ENCODE results near the gene SMAD4. TPM values are rescaled to one million over a fixed set of nuclear protein-coding genes. Genes with fewer than 3 reads are reported as not detected.

Gene SMAD4
- polyA plus RNA-seq, 3 donors = 21.0 to 34.0 (median 29.1) TPM

- Histone ChIP-seq H3K9ac (ENCODE audit: insufficient read depth, low read length, poor library complexity, severe bottlenecking) (no peak overlapping the region), H3K27ac (ENCODE audit: low read depth in 1 of 2, low read length in 2 of 2) (no peak overlapping the region), H3K4me3 (replicated peaks in 1 of 3; ENCODE audit: low read depth in 2 of 3, low read length in 3 of 3) (no peak overlapping the region), H3K4me1 (ENCODE audit: control insufficient read depth in 1 of 2, insufficient read depth in 2 of 2, low read length in 2 of 2) (peaks cover 11 to 15% of the 10 kb centered on the region in 2 donors), H3K9me3 (replicated peaks in 1 of 2; ENCODE audit: control insufficient read depth in 1 of 2, insufficient read depth in 1 of 2, low read length in 2 of 2) (no peaks in the 10 kb centered on the region), H3K4me2 (replicated peaks; ENCODE audit: extremely low read depth, low read length, poor library complexity, severe bottlenecking) (no peak overlapping the region), H3K36me3 (replicated peaks in 1 of 2; ENCODE audit: control insufficient read depth in 1 of 2, insufficient read depth in 2 of 2, low read length in 2 of 2) (peaks cover 56 to 76% of the 10 kb centered on the region in 2 donors), H3K79me2 (ENCODE audit: insufficient read depth, low read length) (peaks cover 9% of the 10 kb centered on the region), H2AFZ (ENCODE audit: insufficient read depth, low read depth, low read length, poor library complexity, severe bottlenecking) (no peak overlapping the region), H4K20me1 (ENCODE audit: insufficient read depth, low read length) (peaks cover 42% of the 10 kb centered on the region), H3K27me3 (ENCODE audit: control insufficient read depth in 2 of 2, insufficient read depth in 2 of 2, low read length in 2 of 2) (no peaks in the 10 kb centered on the region)
- no peaks in the 10 kb centered on the region for H3K27me3 Mint-ChIP-seq (ENCODE audit: low read depth in 3 of 3)
- no peak overlapping the region for H3K27ac Mint-ChIP-seq
- intact Hi-C loops (cut with micrococcal nuclease) = no loop called here
- no peak for TF ChIP-seq CTCF (IDR thresholded peaks at IDR 0.05)
- DNase-seq = no peak
- peaks cover 71 to 81% of the 10 kb centered on the region in 2 donors for H3K36me3 Mint-ChIP-seq
- H3K9me3 Mint-ChIP-seq = no peaks in the 10 kb centered on the region
- no CpG with 5 or more reads among the region's 4 CpGs for WGBS (ENCODE audit: insufficient coverage)
- no peak overlapping the region for H3K4me3 Mint-ChIP-seq
- H3K4me1 Mint-ChIP-seq = peaks cover 16% of the 10 kb centered on the region
Observed at GRCh38 chr18:51076503-51076902, 46.5 kb downstream of the SMAD4 start.

GRCh38 chr18:51077217-51077616 lies 47.2 kb downstream of the SMAD4 start:
- intact Hi-C loops (cut with micrococcal nuclease) = no loop called here
- peaks cover 71 to 82% of the 10 kb centered on the region in 2 donors for H3K36me3 Mint-ChIP-seq
- peaks cover 42% of the 10 kb centered on the region for H4K20me1 ChIP-seq (ENCODE audit: insufficient read depth, low read length)
- H3K27ac ChIP-seq (ENCODE audit: low read depth in 1 of 2, low read length in 2 of 2) = no peak overlapping the region
- no peaks in the 10 kb centered on the region for H3K27me3 ChIP-seq (ENCODE audit: control insufficient read depth in 2 of 2, insufficient read depth in 2 of 2, low read length in 2 of 2)
- H3K9ac ChIP-seq (ENCODE audit: insufficient read depth, low read length, poor library complexity, severe bottlenecking) = no peak overlapping the region
- no peaks in the 10 kb centered on the region for H3K9me3 Mint-ChIP-seq
- peaks cover 9% of the 10 kb centered on the region for H3K79me2 ChIP-seq (ENCODE audit: insufficient read depth, low read length)
- WGBS (ENCODE audit: insufficient coverage) = no CpG with 5 or more reads among the region's 2 CpGs
- peaks cover 57 to 76% of the 10 kb centered on the region in 2 donors for H3K36me3 ChIP-seq (replicated peaks in 1 of 2; ENCODE audit: control insufficient read depth in 1 of 2, insufficient read depth in 2 of 2, low read length in 2 of 2)
- no peak for TF ChIP-seq CTCF (IDR thresholded peaks at IDR 0.05)
- H3K9me3 ChIP-seq (replicated peaks in 1 of 2; ENCODE audit: control insufficient read depth in 1 of 2, insufficient read depth in 1 of 2, low read length in 2 of 2) = no peaks in the 10 kb centered on the region
- DNase-seq = no peak
- H3K4me3 Mint-ChIP-seq = no peak overlapping the region
- H3K4me1 ChIP-seq (ENCODE audit: control insufficient read depth in 1 of 2, insufficient read depth in 2 of 2, low read length in 2 of 2) = peaks cover 11 to 15% of the 10 kb centered on the region in 2 donors
- H3K4me2 ChIP-seq (replicated peaks; ENCODE audit: extremely low read depth, low read length, poor library complexity, severe bottlenecking) = no peak overlapping the region
- no peak overlapping the region for H2AFZ ChIP-seq (ENCODE audit: insufficient read depth, low read depth, low read length, poor library complexity, severe bottlenecking)
- no peaks in the 10 kb centered on the region for H3K27me3 Mint-ChIP-seq (ENCODE audit: low read depth in 3 of 3)
- no peak overlapping the region for H3K27ac Mint-ChIP-seq
- peaks cover 16% of the 10 kb centered on the region for H3K4me1 Mint-ChIP-seq
- H3K4me3 ChIP-seq (replicated peaks in 1 of 3; ENCODE audit: low read depth in 2 of 3, low read length in 3 of 3) = no peak overlapping the region
